WTC11 (cell line): ENCODE results near the gene COA1.

Experiments
- ATF3 ChIP-seq: sonication (generic); formaldehyde crosslinking; conservative IDR thresholded peaks from 2 replicates; pipeline ENCODE4 v1.8.1; 2022; ENCODE audit warnings: mild to moderate bottlenecking, missing genetic modification reagents
- CTCF ChIP-seq: fragments of 200-600 bp; IDR thresholded peaks from 2 replicates; pipeline ENCODE4 v1.8.0; 2022; ENCODE audit warnings: antibody characterized with exemption
- KAT7 ChIP-seq: sonication (generic); formaldehyde crosslinking; IDR thresholded peaks from 2 replicates; pipeline ENCODE4 v1.8.1; 2023; ENCODE audit warnings: missing genetic modification reagents, mild to moderate bottlenecking, borderline replicate concordance
- NR2C2 ChIP-seq: sonication (generic); formaldehyde crosslinking; IDR thresholded peaks from 2 replicates; pipeline ENCODE4 v1.8.0; 2022; ENCODE audit warnings: mild to moderate bottlenecking, missing genetic modification reagents
- PREB ChIP-seq: sonication (generic); formaldehyde crosslinking; IDR thresholded peaks from 2 replicates; pipeline ENCODE4 v1.8.1; 2022; ENCODE audit warnings: mild to moderate bottlenecking, missing genetic modification reagents, moderate library complexity, borderline replicate concordance
- SMAD4 ChIP-seq: sonication (generic); formaldehyde crosslinking; IDR thresholded peaks from 2 replicates; pipeline ENCODE4 v1.8.0; 2022; ENCODE audit warnings: mild to moderate bottlenecking, missing genetic modification reagents
- TEAD4 ChIP-seq: sonication (generic); formaldehyde crosslinking; IDR thresholded peaks from 2 replicates; pipeline ENCODE4 v1.8.0; 2022; ENCODE audit warnings: mild to moderate bottlenecking, missing genetic modification reagents
- ZBTB43 ChIP-seq: sonication (generic); formaldehyde crosslinking; IDR thresholded peaks from 2 replicates; pipeline ENCODE4 v1.8.1; 2023; ENCODE audit warnings: mild to moderate bottlenecking, missing genetic modification reagents
- TF ChIP-seq, protein P1 (sequence below): sonication (generic); formaldehyde crosslinking; IDR thresholded peaks from 2 replicates; pipeline ENCODE4 v1.8.0; 2022; ENCODE audit warnings: mild to moderate bottlenecking, missing genetic modification reagents
- TF ChIP-seq, protein P2 (sequence below): fragments of 250-450 bp; sonication (Bioruptor Pico); IDR thresholded peaks from 2 replicates; pipeline ENCODE4 v2.1.2; 2022; ENCODE audit warnings: mild to moderate bottlenecking, moderate library complexity

- TF ChIP-seq ATF3 (CRISPR knock-in tag): no peak
- no peak for TF ChIP-seq CTCF
- TF ChIP-seq, protein P1, sequence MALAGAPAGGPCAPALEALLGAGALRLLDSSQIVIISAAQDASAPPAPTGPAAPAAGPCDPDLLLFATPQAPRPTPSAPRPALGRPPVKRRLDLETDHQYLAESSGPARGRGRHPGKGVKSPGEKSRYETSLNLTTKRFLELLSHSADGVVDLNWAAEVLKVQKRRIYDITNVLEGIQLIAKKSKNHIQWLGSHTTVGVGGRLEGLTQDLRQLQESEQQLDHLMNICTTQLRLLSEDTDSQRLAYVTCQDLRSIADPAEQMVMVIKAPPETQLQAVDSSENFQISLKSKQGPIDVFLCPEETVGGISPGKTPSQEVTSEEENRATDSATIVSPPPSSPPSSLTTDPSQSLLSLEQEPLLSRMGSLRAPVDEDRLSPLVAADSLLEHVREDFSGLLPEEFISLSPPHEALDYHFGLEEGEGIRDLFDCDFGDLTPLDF (CRISPR knock-in tag): no peak
- no peak for TF ChIP-seq PREB (CRISPR knock-in tag)
- TF ChIP-seq NR2C2 (CRISPR knock-in tag): no peak
- TF ChIP-seq SMAD4 (CRISPR knock-in tag): no peak
- TF ChIP-seq ZBTB43 (CRISPR knock-in tag): no peak
- no peak for TF ChIP-seq KAT7 (CRISPR knock-in tag)
- no peak for TF ChIP-seq TEAD4 (CRISPR knock-in tag)
- TF ChIP-seq, protein P2, sequence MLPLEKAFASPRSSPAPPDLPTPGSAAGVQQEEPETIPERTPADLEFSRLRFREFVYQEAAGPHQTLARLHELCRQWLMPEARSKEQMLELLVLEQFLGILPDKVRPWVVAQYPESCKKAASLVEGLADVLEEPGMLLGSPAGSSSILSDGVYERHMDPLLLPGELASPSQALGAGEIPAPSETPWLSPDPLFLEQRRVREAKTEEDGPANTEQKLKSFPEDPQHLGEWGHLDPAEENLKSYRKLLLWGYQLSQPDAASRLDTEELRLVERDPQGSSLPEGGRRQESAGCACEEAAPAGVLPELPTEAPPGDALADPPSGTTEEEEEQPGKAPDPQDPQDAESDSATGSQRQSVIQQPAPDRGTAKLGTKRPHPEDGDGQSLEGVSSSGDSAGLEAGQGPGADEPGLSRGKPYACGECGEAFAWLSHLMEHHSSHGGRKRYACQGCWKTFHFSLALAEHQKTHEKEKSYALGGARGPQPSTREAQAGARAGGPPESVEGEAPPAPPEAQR: no peak
These were observed 70.4 kb downstream of the COA1 start for GRCh38 chr7:43658718-43659548.
